ENCODE data around the gene C18orf54.

The C18orf54 gene

GRCh38 chr18:54387631-54388030, 29.9 kb downstream of the C18orf54 start:
- DNase-seq: no peak

- peak; percentile 51 to 75 (median 56) for DNase-seq
Measured at GRCh38 chr18:54388203-54389142, 30.8 kb downstream of the C18orf54 start.

- no peak for DNase-seq
Measured at GRCh38 chr18:54389143-54389505, 31.4 kb downstream of the C18orf54 start.

DNA sequence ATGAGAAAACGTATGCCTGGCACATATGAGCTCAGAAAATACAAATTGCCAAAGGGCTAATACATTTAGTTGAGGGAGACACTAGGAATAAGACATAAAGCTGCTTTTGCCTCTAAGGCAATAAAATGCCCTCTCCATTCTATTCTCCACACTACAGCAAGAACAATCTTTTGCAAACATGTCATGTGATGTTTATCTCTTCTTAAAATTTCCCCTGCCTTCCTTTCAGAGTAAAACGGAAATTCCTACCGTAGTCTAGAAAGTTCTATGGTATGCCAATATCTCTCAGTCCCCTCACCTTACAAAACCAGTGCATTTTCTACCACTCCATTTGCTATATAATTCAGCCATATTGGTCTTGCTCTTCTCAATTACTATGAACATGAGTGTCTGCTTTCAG, 33.1 kb downstream of the C18orf54 start:
- DNase-seq: no peak

- peak; percentile 80 to 93 (median 86) for DNase-seq
Measured at GRCh38 chr18:54392543-54393023, 34.9 kb downstream of the C18orf54 start.

DNA sequence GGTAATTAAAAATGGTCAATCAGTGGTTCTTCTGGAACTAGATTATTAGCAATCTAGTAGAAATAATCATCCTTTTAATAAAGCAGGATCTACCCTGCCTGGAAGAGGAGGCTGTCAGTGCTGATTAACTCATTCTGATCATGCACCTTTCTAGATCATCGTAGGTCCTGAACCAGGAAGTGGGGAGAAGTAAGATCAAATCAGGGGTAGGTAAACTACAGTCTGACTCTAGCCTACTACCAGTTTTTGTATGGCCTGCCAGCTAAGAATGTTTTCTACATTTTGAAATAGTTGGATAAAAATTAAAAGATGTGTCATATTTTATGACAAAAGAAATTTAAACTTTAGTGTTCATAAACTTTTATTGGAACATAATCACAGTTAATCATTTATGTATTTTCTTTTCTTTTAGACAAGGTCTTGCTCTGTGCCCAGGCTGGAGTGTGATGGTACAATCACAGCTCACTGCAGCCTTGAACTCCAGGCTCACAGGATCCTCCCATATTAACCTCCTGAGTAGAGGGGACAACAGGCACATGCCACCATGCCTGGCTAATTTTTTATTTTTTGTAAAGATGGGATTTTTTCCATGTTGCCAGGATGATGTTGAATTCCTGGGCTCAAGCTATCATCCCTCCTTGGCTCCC, 36.1 kb downstream of the C18orf54 start:
- no peak for DNase-seq

GRCh38 chr18:54396760-54397159, 39.1 kb downstream of the C18orf54 start:
- peak; percentile 39 to 80 (median 76) for DNase-seq

GRCh38 chr18:54405290-54405689, 47.6 kb downstream of the C18orf54 start:
- DNase-seq: no peak

- DNase-seq: no peak
Measured at GRCh38 chr18:54411781-54412180, 54.1 kb downstream of the C18orf54 start.

GRCh38 chr18:54415086-54415485, 57.4 kb downstream of the C18orf54 start:
- no peak for DNase-seq

GRCh38 chr18:54416436-54416835, 58.7 kb downstream of the C18orf54 start:
- DNase-seq: no peak

GRCh38 chr18:54423831-54424230, 66.1 kb downstream of the C18orf54 start:
- no peak for DNase-seq

DNA sequence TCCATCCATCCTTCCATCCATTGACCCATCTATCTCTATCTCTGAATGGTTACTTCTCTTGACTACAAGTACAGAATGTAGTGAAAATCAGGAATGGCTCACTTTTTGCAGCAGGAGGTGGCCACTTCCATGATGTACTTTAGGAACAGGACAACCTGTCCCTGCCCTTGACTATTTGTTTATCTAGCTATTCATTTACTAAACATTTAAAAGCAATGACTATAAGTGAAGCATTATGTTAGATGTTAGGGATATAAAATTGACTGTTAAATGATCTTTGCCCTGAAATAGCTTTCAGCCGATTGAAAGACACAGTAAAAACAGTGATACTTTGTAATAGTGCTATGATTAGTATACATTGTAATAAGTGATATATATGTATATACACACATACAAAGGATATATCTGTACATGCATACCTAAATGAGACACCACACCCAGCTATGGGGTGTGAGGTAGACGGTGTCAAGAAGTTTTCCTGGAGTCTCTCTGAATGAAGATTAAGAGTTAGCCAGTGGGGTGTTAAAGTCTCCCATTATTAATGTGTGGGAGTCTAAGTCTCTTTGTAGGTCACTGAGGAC, 68.5 kb downstream of the C18orf54 start:
- DNase-seq: no peak

Data from suppressor macrophage treated with lipopolysaccharide for 1 hour (primary cell).